Suppressor macrophage treated with lipopolysaccharide for 1 hour (primary cell): ENCODE measurements around the gene PTCD2.
"Not testable (repeated sequence)": the region's sequence is repeated elsewhere in the genome, so short reads cannot be mapped to it uniquely, and the experiment has no call there.

ENCODE experiments used
- DNase-seq, 3 donors: peaks; one replicate each; pipeline ENCODE4 v3.0.0-alpha.2; 2020 to 2022

PTCD2 gene

DNA sequence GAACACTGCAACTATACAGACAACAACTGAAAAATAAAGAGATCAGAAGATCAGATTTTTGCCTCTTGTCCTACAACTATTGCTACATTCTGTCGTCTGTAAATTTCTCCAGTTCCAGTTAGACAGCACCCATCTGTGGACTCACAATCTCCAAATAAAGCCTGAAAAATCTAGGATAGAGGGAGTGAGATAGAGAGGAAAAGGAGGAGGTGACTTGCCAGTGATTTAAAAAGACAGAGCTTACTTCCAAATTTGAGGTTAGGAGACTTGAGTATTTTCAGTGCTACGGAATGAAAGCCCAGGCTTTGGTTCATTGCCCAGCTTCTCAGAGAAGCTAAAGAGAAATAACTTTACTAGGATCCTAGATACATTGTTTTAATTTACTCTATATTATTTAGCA lies 63.6 kb downstream of the PTCD2 start:
- no peak for DNase-seq

GRCh38 chr5:72386639-72387038 lies 66.5 kb downstream of the PTCD2 start:
- peak; percentile 68 to 73 (median 69) for DNase-seq

GRCh38 chr5:72387985-72388384 lies 67.8 kb downstream of the PTCD2 start:
- DNase-seq: no peak

DNA sequence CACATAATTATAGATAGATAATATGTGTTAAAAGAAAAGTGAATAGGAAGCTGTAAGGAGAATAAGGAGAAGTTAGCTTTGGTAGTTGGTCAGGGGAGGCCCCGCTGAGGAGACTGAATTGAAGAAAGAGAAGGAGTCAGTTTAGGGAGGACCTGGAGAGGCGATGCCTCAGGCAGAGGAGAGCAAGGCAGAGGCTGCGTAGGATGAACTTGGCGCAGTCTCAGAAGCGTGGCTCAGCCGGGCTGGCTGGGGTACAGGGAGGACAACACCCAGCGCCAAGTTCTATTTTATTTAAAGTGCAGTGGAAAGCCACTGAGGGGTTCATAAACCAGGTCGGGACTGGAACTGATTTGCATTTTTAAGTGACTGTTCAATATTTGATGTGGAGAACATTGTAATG lies 68.5 kb downstream of the PTCD2 start:
- DNase-seq: no peak

DNA sequence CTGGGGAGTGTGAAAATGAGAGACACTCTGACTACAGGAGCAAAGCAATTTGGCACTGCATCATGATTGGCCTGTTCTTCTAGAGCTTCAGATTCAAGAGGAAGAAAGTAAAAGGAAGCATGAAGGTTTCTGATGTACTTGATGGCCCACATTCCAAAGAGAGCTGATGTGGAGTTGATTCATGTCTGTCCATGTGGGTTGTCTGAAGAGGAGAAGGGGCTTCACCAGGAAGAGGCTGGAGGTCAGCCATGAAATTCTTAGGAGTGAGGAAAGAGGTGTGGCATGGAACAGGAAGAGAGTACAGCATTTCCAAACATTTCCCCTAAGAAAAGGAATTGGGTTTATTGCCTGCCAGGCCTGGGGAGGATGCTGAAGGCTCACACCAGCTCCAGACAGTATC lies 70.7 kb downstream of the PTCD2 start:
- DNase-seq: no peak

DNA sequence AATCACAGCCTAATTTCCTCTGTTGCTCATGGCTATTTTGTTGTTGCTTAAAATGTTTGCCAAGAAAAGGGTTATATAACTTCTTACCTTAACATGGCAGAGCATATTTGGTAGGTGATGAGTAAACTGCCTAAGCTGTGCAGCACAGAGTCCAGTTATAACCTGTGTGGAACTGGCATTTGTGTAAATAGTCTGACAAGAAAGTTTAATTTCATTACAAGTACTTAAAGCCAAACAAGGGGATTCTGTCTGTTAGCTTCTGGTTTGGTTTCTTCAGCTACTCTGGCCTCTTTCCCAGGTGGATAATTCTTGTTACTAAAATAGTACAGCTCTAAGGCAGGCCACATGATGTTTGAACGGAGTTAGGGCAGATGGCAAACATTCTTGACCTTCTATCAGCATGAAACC lies 72.2 kb downstream of the PTCD2 start:
- DNase-seq: no peak

DNA sequence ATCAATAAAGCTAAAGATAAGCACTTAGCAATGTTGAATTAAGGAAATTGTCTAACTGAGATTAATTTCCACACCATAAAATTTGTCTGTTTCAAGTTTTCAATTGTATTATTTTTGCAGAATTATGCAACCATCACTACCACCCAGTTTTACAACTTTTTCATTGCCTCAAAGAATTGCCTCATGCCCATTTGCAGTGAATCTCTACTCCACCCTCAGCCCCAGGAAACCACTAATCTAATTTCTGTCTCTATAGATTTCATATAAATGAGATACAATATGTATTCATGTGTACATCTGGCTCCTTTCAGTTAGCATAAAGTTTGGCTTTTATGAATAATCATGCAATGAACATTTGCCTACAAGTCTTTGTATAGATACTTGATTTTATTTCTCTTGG lies 72.9 kb downstream of the PTCD2 start:
- no peak for DNase-seq

GRCh38 chr5:72394688-72395087 lies 74.5 kb downstream of the PTCD2 start:
- peak; percentile 54 to 56 (median 54) for DNase-seq

GRCh38 chr5:72397836-72398235 lies 77.7 kb downstream of the PTCD2 start:
- DNase-seq: no peak

GRCh38 chr5:72400950-72401349 lies 80.8 kb downstream of the PTCD2 start:
- no peak for DNase-seq

DNA sequence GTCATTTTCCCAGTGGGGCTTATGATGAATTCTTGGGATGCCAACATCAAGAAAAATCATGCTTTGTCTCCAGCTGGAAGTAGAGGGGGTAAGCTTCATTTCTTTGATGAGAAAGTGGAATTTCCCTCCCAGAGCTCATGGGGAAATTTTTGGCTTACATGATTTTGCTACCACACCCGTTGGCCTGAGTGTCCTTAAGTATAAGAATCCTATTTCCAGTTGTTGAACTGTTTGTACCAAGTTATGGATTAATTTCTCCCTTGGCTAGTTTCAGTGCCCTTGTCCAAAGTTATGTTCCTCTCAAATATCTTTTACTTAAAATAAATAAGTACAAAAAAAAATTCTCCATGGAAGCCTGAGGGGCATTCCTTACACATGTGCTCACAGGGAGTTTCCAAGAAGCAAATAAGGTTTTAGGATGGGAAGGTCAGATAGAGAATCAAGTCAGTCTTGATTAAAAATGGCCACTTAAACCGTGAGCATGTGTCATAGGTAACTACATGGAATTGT lies 82.3 kb downstream of the PTCD2 start:
- DNase-seq: peak; percentile 51 to 71 (median 60)

DNA sequence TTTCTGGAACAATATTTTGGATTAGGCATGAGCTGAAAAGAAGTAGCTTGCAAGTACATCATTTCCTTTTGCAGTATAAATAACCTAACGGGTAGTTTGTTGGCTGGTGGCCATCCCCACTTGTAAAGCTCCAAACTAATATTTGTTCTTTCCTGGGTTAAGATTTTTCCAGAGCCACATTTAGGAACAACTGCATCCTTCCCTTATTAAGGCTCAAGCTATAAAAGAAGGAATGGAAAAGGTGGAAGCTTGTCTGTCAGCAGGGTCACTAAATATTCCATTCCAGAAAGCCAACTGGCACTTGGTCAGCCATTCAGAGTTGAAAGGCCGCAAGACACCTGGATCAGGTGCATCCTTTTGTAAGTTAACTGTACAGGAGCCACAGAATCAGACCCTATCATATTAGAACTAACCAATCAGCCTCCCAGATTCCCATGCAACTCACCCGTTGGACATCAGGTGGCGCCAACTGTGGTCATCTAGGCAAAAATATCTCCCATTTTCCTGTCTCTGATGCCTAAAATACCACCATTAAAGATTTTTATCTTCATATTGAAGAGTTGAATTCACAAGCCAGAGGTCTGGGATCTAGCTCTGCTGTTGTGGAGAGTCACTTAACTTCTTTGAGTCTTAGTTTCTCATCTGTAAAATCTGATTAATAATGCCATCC lies 82.9 kb downstream of the PTCD2 start:
- DNase-seq: no peak

GRCh38 chr5:72404771-72405170 lies 84.6 kb downstream of the PTCD2 start:
- DNase-seq: not testable (repeated sequence)

GRCh38 chr5:72407078-72407477 lies 86.9 kb downstream of the PTCD2 start:
- DNase-seq: no peak

DNA sequence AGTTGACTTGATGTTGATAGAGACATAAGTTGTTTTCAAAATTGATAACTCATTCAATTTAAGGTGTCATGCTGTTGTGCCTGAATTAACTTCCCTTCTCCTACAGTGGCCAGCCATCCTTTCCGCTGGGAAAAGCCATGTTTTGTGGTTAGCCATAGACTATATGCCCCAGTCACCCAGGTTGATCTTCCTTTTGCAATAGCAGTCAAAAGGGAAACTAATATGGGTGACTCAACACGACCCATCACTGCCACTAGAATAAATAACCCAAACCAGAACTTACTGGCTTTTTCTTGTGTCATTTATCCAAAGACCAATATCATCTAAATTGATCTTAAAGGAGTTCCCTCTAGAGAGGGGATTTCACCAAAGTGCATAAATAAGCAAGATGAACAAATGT lies 87.4 kb downstream of the PTCD2 start:
- peak; percentile 56 to 72 (median 64) for DNase-seq

GRCh38 chr5:72408127-72408526 lies 88.0 kb downstream of the PTCD2 start:
- no peak for DNase-seq

DNA sequence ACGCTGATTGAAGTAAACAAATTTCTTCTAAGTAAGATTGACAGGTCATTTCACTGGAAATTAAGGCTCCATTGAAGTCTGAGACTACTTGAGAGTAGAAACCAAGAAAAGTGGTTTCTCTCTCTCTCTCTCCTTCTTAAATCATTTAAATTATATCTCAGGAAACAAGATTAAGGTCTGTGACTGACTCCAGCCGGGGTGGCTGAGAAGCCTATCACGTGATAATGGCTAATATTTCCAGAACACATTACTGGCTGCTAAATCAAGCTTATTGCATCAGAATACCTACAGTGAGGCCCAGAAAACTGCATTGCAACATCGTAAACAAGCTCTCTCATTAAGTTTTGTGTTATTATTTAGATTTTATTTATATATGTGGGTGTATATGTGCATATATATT lies 88.4 kb downstream of the PTCD2 start:
- peak in 2 of 3 donors; percentile 45 to 49 for DNase-seq

DNA sequence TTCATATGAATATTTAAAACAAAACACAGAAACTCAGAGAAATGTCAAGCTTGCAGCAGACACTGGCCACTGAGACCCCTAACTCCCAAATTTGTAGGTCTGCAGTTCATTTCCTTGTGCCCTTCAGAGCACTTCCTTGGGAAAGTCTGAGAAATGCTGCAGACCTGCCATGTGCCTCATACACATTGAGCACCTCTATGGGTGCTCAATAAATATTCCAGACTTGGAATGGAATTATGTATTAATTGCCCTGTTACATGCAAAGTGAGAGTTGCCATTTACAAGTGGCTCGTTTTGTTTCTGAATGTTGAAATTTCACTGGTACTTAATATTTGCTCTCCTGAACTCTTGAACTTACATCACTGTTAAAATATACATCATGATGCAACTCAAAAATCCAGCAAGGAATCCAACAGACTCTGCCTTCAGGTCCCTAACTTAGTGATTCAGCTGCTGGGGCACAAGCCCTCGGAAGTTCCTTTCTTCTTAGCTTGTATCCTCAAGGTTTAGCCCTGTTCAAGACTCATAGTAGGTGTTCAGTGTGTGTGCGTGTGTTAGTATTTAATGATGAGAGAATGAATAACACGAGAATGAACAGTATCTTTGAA lies 90.6 kb downstream of the PTCD2 start:
- DNase-seq: no peak

DNA sequence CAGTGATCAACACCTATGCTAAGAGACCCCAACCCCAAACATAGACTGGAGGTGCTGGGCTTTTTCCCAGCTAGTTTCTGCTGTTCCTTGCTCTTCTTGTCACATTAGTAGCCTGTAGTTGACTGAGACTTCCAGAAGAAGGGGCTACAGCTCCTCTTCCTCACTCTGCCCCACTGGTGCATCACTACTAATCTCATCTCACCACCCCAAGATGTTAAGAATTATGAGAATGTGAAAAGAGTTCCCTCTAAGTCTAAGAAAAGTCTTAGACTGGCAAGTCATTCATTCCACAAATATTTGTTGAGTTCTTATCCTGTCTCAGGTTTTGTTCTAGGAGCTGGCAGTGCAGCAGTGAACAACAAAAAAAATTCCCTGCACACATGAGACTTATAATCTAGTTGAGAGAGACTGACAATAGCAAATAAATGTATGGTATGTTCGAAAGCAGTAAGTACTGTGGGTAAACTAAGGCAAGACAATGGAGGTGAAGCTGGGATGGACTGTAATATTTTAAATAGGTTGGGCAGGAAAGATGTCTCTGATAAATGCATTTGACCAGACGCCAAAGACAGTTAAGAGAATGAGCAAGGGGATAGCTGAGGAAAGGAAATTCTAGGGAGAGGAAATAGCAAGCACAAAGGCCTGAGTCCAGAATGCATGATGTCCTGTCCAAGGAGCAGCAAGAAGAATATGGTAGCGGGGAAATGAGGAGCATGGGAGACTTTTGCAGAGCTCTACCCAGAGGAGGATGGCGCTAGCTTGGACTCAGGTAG lies 92.3 kb downstream of the PTCD2 start:
- no peak for DNase-seq

DNA sequence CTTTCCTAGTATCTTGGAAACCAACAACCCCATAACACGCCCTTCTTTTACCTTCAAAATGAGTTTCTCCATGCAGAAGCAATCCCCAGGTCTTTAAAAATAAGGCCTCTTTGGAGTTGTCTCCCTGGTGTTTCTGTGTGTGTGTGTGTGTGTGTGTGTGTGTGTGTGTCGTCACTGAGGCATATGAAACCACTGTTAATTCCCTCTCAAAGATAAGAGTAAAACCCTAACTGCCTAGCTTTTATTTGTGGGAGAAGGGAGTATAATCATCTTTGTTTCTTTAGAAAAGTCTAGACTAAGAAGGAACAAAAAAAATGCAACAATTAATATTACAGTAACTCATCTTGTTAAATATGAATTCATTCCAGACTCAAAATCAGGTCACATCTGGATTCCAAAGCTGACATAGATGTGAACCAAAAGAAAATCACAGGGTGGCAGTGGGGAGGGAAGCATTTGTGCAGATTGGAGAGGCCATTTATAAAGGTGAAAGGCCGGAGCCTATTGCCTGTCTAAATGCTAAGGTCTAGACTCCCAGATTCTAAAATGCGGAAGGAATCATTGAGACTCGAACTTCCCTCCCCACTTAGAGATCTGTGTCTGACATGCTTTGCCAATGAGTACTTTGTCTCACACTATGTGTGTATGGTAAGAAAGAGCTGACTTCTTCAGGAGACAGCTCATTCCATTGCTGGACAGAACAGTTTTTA lies 95.6 kb downstream of the PTCD2 start:
- no peak for DNase-seq

DNA sequence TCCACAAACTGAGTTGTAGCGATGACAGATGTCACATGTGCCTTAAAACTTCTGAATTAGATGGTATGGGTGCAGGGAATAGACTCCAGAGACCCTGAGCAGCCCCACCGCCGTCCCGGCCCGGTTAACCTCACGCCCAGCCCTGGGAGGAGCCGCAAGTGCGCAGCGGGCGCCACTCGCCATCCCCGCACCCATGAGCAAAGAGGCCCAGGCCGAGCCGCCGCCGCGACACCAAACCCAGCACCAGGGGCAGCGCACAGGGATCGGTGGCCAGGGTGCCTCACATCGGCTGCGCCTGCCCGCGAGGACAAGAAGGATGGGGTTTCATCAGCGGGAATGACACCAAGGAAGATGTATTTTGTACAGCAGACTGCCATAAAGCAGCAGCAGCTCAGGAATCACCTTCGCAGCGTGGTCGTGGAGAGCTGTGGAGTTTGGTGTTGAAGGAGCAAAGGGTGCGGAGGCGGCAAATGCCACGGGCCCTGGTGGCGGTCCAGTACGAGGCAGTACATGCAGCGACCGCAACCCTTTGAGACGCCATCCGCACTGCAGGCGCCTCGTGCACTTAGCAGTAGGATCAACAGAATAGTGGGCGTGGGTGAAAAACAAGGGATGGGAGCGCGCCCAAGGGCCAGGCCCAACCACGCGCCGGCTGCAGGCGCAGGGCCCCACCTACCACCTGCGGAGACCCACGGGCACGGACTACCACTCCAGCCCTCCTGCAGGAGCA lies 97.3 kb downstream of the PTCD2 start:
- DNase-seq: no peak
